HepG2 (cell line): Measurements from ENCODE around the gene CD36. TPM values are rescaled to one million over a fixed set of nuclear protein-coding genes. Genes with fewer than 3 reads are reported as not detected.

ENCODE experiments used
- ATAC-seq: fragments of 200-7000 bp; cut with Tn5 transposase; 3 replicates; pipeline ENCODE4 v1.9.1; 2020; ENCODE audit warnings: mild to moderate bottlenecking, moderate library complexity
- BruUV-seq: library from RNA; stranded (reverse); fragments of 400-500 nt; replicated peaks from 2 replicates; lab custom pipeline; 2021; lab: Mats Ljungman, UMichigan
- CTCF ChIA-PET: fragments of 300-600 bp; formaldehyde crosslinking; extraction: SDS; loops from one replicate; lab custom pipeline; 2021; ENCODE audit warnings: low total read pairs, inconsistent platforms, low intra/inter-chr PET ratio; lab: Yijun Ruan, JAX
- POLR2A ChIA-PET: fragments of 350-600 bp; sonication (Branson Sonifier 250); formaldehyde crosslinking; loops from one replicate; lab custom pipeline; 2020; ENCODE audit warnings: antibody characterized with exemption, inconsistent platforms; lab: Yijun Ruan, JAX
- DNase-seq: peaks from one replicate; pipeline ENCODE4 v3.0.0-alpha.2; 2015; ENCODE audit warnings: low spot score
- FAIRE-seq: peaks from 3 replicates; lab custom pipeline; 2011; peaks lifted over from hg19 to GRCh38; lab: Jason Lieb, UNC
- H2AFZ ChIP-seq: one replicate; pipeline ENCODE4 v1.6.1; 2011; ENCODE audit warnings: low read length, inconsistent platforms
- H3K27ac ChIP-seq: fragments of 300-600 bp; 3 replicates; pipeline ENCODE4 v1.8.0; 2011; ENCODE audit warnings: mixed run types, mild to moderate bottlenecking, mixed read lengths, low read length, inconsistent platforms; ENCODE audit not compliant: insufficient read depth; ENCODE audit errors: extremely low read length
- H3K27me3 ChIP-seq, 2 experiments: fragments of 200-600 bp in 1 of 2; 2 replicates in 1 of 2; 3 replicates in 1 of 2; pipeline versions ENCODE4 v1.6.0 to v1.8.0; 2011; ENCODE audit warnings: low read length in 2 of 2, mild to moderate bottlenecking in 2 of 2, moderate library complexity in 2 of 2, inconsistent platforms in 1 of 2; ENCODE audit not compliant: insufficient read depth in 2 of 2, control insufficient read depth in 1 of 2
- H3K36me3 ChIP-seq, 2 experiments: fragments of 200-600 bp in 1 of 2; replicated peaks in 1 of 2; 2 replicates in 1 of 2; 3 replicates in 1 of 2; pipeline versions ENCODE4 v1.5.1 to v1.8.0; 2011; ENCODE audit warnings: low read length in 2 of 2, inconsistent platforms in 1 of 2; ENCODE audit not compliant: insufficient read depth in 2 of 2, control insufficient read depth in 1 of 2
- H3K4me1 ChIP-seq: 2 replicates; pipeline ENCODE4 v1.5.1; 2012; ENCODE audit warnings: low read length, inconsistent platforms; ENCODE audit not compliant: insufficient read depth
- H3K4me2 ChIP-seq: 2 replicates; pipeline ENCODE4 v1.6.0; 2011; ENCODE audit warnings: low read depth, low read length, inconsistent platforms
- H3K4me3 ChIP-seq, 3 experiments: fragments of 200-600 bp in 1 of 3; sonication (generic), shearing (Covaris generic) in 1 of 3; replicated peaks in 1 of 3; 2 replicates each; pipeline ENCODE4 v1.5.1; 2011 to 2016; ENCODE audit warnings: low read length in 3 of 3, inconsistent platforms in 2 of 3, low read depth in 2 of 3, mild to moderate bottlenecking in 2 of 3, control low read depth in 1 of 3, mixed read lengths in 1 of 3; ENCODE audit not compliant: insufficient read depth in 1 of 3
- H3K79me2 ChIP-seq: one replicate; pipeline ENCODE4 v1.6.1; 2011; ENCODE audit warnings: low read length, inconsistent platforms; ENCODE audit not compliant: insufficient read depth
- H3K9ac ChIP-seq: 2 replicates; pipeline ENCODE4 v1.6.0; 2011; ENCODE audit warnings: mild to moderate bottlenecking, low read depth, low read length, inconsistent platforms; ENCODE audit not compliant: insufficient read depth
- H3K9me3 ChIP-seq: 2 replicates; pipeline ENCODE4 v1.5.1; 2012; ENCODE audit warnings: mild to moderate bottlenecking, low read length
- H4K20me1 ChIP-seq: 2 replicates; pipeline ENCODE4 v1.6.0; 2011; ENCODE audit warnings: inconsistent platforms, mild to moderate bottlenecking, low read length, moderate library complexity; ENCODE audit not compliant: insufficient read depth
- ONECUT2 ChIP-seq: sonication (generic); formaldehyde crosslinking; IDR thresholded peaks from 2 replicates; pipeline ENCODE4 v1.4.0; 2020; ENCODE audit warnings: missing genetic modification reagents
- PHF8 ChIP-seq: sonication (generic); formaldehyde crosslinking; IDR thresholded peaks from 2 replicates; pipeline ENCODE4 v1.5.0; 2020; ENCODE audit warnings: missing genetic modification reagents
- RAD21 ChIP-seq: fragments of 450-650 bp; formaldehyde crosslinking; IDR thresholded peaks from 2 replicates; pipeline ENCODE4 v1.5.0; 2020; ENCODE audit warnings: mild to moderate bottlenecking
- RORA ChIP-seq: sonication (generic); formaldehyde crosslinking; IDR thresholded peaks from 2 replicates; pipeline ENCODE4 v1.5.0; 2020; ENCODE audit warnings: mild to moderate bottlenecking, missing genetic modification reagents, moderate library complexity
- TP53 ChIP-seq: sonication (generic); formaldehyde crosslinking; conservative IDR thresholded peaks from 2 replicates; pipeline ENCODE4 v1.4.0; 2020; ENCODE audit warnings: missing genetic modification reagents
- ZNF207 ChIP-seq: fragments of 450-650 bp; IDR thresholded peaks from 2 replicates; pipeline ENCODE4 v1.6.1; 2016; ENCODE audit warnings: antibody characterized with exemption, borderline replicate concordance
- ZNF30 ChIP-seq: sonication (generic); formaldehyde crosslinking; IDR thresholded peaks from 2 replicates; pipeline ENCODE4 v1.5.0; 2020; ENCODE audit warnings: mild to moderate bottlenecking, missing genetic modification reagents
- ZNF343 ChIP-seq: sonication (generic); formaldehyde crosslinking; IDR thresholded peaks from 2 replicates; pipeline ENCODE4 v1.4.0; 2020; ENCODE audit warnings: mild to moderate bottlenecking, missing genetic modification reagents
- ZNF451 ChIP-seq: sonication (generic); formaldehyde crosslinking; IDR thresholded peaks from 2 replicates; pipeline ENCODE4 v1.5.0; 2020; ENCODE audit warnings: mild to moderate bottlenecking, missing genetic modification reagents
- ZNF564 ChIP-seq: sonication (generic); formaldehyde crosslinking; IDR thresholded peaks from 2 replicates; pipeline ENCODE4 v1.8.1; 2023; ENCODE audit warnings: mild to moderate bottlenecking, missing genetic modification reagents
- WGBS: methylation state at CpG from one replicate; pipeline ENCODE4 v1.1.6; 2017; ENCODE audit warnings: low lambda C conversion rate; 5-methylcytosine and 5-hydroxymethylcytosine counted together
- in situ Hi-C: cut with HindIII; loops from 2 replicates; pipeline ENCODE4 v1.10.0; 2017; ENCODE audit warnings: low pct_unique_long_range_greater_than_20kb; ENCODE audit not compliant: extremely low pct_ligation_motif_present
- intact Hi-C: fragments of 100-400 bp; cut with micrococcal nuclease; formaldehyde crosslinking; loops from one replicate; pipeline ENCODE4 v1.10.0; 2022; ENCODE audit not compliant: unreplicated experiment
- polyA plus RNA-seq, 8 experiments: library from polyadenylated mRNA; depleted of rRNA in 3 of 8; stranded (reverse) in 7 of 8; unstranded in 1 of 8; fragments of >200 nt; fragmentation: Illumina TruSeq in 4 of 8; extraction: Trizol in 4 of 8; gene quantifications; 2 replicates each; pipeline versions ENCODE4 v1.2.1 to v1.2.3, GENCODE V29; 2011 to 2016; ENCODE audit warnings: low read depth in 4 of 8, missing spikeins in 1 of 8, mixed read lengths in 1 of 8; ENCODE audit not compliant: insufficient read depth in 1 of 8
- total RNA-seq, 5 experiments: library from RNA; depleted of rRNA; stranded (reverse); fragments of >200 nt; fragmentation: Illumina TruSeq; extraction: Trizol; gene quantifications; 2 replicates each; pipeline ENCODE4 v1.2.3, GENCODE V29; 2016; ENCODE audit warnings: low read depth in 1 of 5
- TF ChIP-seq, protein P1 (sequence below): sonication (generic); formaldehyde crosslinking; IDR thresholded peaks from 2 replicates; pipeline ENCODE4 v1.8.0; 2022; ENCODE audit warnings: mild to moderate bottlenecking, missing genetic modification reagents, moderate library complexity

The CD36 gene
- total and polyA plus RNA-seq, 2 of the 13 experiments (the other 11 are each of a cell fraction or from before 2014, with no cell fraction given) = 2.8 to 4.8 TPM

DNA sequence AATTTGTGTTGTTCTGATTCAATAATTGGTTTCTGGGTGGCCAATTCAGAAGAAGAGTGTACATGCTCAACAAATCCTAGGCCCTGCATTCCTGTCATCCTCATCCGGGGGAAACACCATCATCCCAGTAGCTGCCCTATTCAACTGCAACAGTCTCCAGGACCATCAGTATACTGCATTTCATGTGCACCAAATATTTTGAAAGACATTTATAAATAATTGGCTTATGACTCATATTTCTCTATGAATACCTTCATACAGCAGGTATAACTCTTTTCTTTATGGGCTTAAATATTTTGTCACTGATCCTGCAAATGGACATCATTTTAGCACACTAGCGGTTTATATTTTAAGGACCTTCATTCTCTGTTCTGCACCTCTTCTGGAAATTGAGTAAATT is 38.0 kb downstream of the CD36 start:
- ChIA-PET POLR2A (no interaction called here), CTCF (no interaction called here)
- no TSS peak for BruUV-seq
- no peak for TF ChIP-seq TP53 (CRISPR knock-in tag)
- TF ChIP-seq ZNF30 = no peak
- no peak for TF ChIP-seq ZNF207
- no peak for TF ChIP-seq ZNF451 (CRISPR knock-in tag)
- TF ChIP-seq ONECUT2 (CRISPR knock-in tag) = no peak
- no peak for TF ChIP-seq RORA (CRISPR knock-in tag)
- no peak for TF ChIP-seq ZNF564
- TF ChIP-seq, protein P1, sequence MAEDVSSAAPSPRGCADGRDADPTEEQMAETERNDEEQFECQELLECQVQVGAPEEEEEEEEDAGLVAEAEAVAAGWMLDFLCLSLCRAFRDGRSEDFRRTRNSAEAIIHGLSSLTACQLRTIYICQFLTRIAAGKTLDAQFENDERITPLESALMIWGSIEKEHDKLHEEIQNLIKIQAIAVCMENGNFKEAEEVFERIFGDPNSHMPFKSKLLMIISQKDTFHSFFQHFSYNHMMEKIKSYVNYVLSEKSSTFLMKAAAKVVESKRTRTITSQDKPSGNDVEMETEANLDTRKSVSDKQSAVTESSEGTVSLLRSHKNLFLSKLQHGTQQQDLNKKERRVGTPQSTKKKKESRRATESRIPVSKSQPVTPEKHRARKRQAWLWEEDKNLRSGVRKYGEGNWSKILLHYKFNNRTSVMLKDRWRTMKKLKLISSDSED (CRISPR knock-in tag) = no peak
- TF ChIP-seq RAD21 (CRISPR knock-in tag) = no peak
- Histone ChIP-seq H3K27ac (no peak overlapping the region), H3K36me3 (no peaks in the 10 kb centered on the region), H4K20me1 (no peaks in the 10 kb centered on the region), H3K4me2 (no peak overlapping the region), H3K4me1 (peaks cover 35% of the 10 kb centered on the region), H3K27me3 (no peaks in the 10 kb centered on the region), H3K9ac (no peak overlapping the region), H2AFZ (no peak overlapping the region), H3K9me3 (no peaks in the 10 kb centered on the region), H3K79me2 (no peaks in the 10 kb centered on the region), H3K4me3 (no peak overlapping the region)
- no peak for FAIRE-seq
- intact Hi-C loops = no loop called here
- in situ Hi-C loops = no loop called here
- 94% methylated on average over 2 of the region's 2 CpGs for WGBS
- no peak for ATAC-seq
- DNase-seq = no peak

DNA sequence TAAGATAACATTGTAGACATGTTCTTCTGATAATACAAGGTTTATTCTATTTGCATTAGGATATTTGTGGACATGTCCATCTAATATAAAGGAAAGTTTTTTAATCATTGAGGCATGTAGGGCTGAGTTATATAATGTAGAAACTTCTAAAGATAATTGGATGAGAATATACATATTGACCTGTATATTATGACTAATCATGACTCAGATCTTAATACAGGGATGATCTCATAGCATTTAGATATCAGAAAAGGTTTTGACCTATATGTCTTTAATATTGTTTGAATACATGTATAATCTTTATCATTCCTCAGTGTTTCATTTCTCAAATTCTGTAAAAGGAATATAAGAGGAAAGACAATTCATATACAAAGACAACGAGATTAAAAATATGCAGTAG is 39.2 kb downstream of the CD36 start:
- ATAC-seq (no peak), FAIRE-seq (no peak), DNase-seq (no peak)
- no TSS peak for BruUV-seq
- POLR2A ChIA-PET = no interaction called here
- Histone ChIP-seq H3K79me2 (no peaks in the 10 kb centered on the region), H3K4me1 (peaks cover 37% of the 10 kb centered on the region), H2AFZ (no peak overlapping the region), H3K9ac (no peak overlapping the region), H3K36me3 (no peaks in the 10 kb centered on the region), H3K27ac (no peak overlapping the region), H3K4me2 (no peak overlapping the region), H4K20me1 (no peaks in the 10 kb centered on the region), H3K9me3 (no peaks in the 10 kb centered on the region), H3K4me3 (no peak overlapping the region), H3K27me3 (no peaks in the 10 kb centered on the region)
- TF ChIP-seq PHF8 (no peak), ZNF343 (CRISPR knock-in tag) (no peak)
- CTCF ChIA-PET = no interaction called here
- in situ Hi-C loops = no loop called here
- intact Hi-C loops = no loop called here
- WGBS = 96% methylated on average over 1 of the region's 1 CpG
